ENCODE results near the gene CRYBG1. TPM values are rescaled to one million over a fixed set of nuclear protein-coding genes. Genes with fewer than 3 reads are reported as not detected.

The CRYBG1 gene
- total RNA-seq, 2 experiments from 2014 or later = 44.1 to 62.7 TPM

- Mint-ChIP-seq H3K27ac (no peak overlapping the region), H3K36me3 (no peaks in the 10 kb centered on the region), H3K9me3 (ENCODE audit: low read depth) (no peaks in the 10 kb centered on the region), H3K4me3 (no peak overlapping the region), H3K4me1 (peaks cover 11% of the 10 kb centered on the region), H3K27me3 (peaks cover 53% of the 10 kb centered on the region)
- DNase-seq (no peak), ATAC-seq (no peak)
- CTCF ChIA-PET = interaction anchor here (0.5 to 6.9 kb wide), 10 partner anchors 15 to 1013 kb away, joined by 3 to 117 read pairs (median 4); partner anchors contain the start of gene CRYBG1
These were observed 81.9 kb downstream of the CRYBG1 start for GRCh38 chr6:106442395-106442794.

GRCh38 chr6:106444777-106445507 is 84.4 kb downstream of the CRYBG1 start:
- Mint-ChIP-seq H3K9me3 (ENCODE audit: low read depth) (no peaks in the 10 kb centered on the region), H3K4me1 (peaks cover 19% of the 10 kb centered on the region), H3K27ac (no peak overlapping the region), H3K27me3 (peaks cover 37% of the 10 kb centered on the region), H3K4me3 (no peak overlapping the region), H3K36me3 (no peaks in the 10 kb centered on the region)
- DNase-seq = no peak
- peak; percentile 73 for ATAC-seq
- CTCF ChIA-PET = interaction anchor here (0.6 to 6.9 kb wide), 27 partner anchors 9 to 553 kb away, joined by 3 to 117 read pairs (median 3); no protein-coding TSS in a partner anchor

GRCh38 chr6:106445508-106445878 is 85.0 kb downstream of the CRYBG1 start:
- Mint-ChIP-seq H3K4me1 (peaks cover 16% of the 10 kb centered on the region), H3K36me3 (no peaks in the 10 kb centered on the region), H3K27me3 (peaks cover 32% of the 10 kb centered on the region), H3K9me3 (ENCODE audit: low read depth) (no peaks in the 10 kb centered on the region), H3K4me3 (no peak overlapping the region), H3K27ac (no peak overlapping the region)
- CTCF ChIA-PET = interaction anchor here (0.6 to 6.9 kb wide), 23 partner anchors 9 to 552 kb away, joined by 3 to 117 read pairs (median 3); no protein-coding TSS in a partner anchor
- DNase-seq = no peak
- no peak for ATAC-seq

- Mint-ChIP-seq H3K27ac (no peak overlapping the region), H3K9me3 (ENCODE audit: low read depth) (no peaks in the 10 kb centered on the region), H3K36me3 (no peaks in the 10 kb centered on the region), H3K27me3 (peaks cover 23% of the 10 kb centered on the region), H3K4me3 (no peak overlapping the region), H3K4me1 (peaks cover 16% of the 10 kb centered on the region)
- ATAC-seq (no peak), DNase-seq (no peak)
- CTCF ChIA-PET = interaction anchor here (0.6 to 4.2 kb wide), 5 partner anchors 66 to 120 kb away, joined by 3 to 32 read pairs (median 8); no protein-coding TSS in a partner anchor
These were observed 85.9 kb downstream of the CRYBG1 start for GRCh38 chr6:106446287-106446885.

- Mint-ChIP-seq H3K36me3 (no peaks in the 10 kb centered on the region), H3K9me3 (ENCODE audit: low read depth) (no peaks in the 10 kb centered on the region), H3K27me3 (peaks cover 19% of the 10 kb centered on the region), H3K4me1 (peaks cover 16% of the 10 kb centered on the region), H3K27ac (no peak overlapping the region), H3K4me3 (no peak overlapping the region)
- CTCF ChIA-PET = interaction anchor here (0.6 to 4.2 kb wide), 6 partner anchors 19 to 533 kb away, joined by 3 to 32 read pairs (median 6); no protein-coding TSS in a partner anchor
- ATAC-seq (no peak), DNase-seq (no peak)
These were observed 86.5 kb downstream of the CRYBG1 start for GRCh38 chr6:106446983-106447382.

- Mint-ChIP-seq H3K9me3 (ENCODE audit: low read depth) (no peaks in the 10 kb centered on the region), H3K4me1 (peaks cover 16% of the 10 kb centered on the region), H3K27ac (peak overlapping the region; percentile 65), H3K4me3 (no peak overlapping the region), H3K36me3 (no peaks in the 10 kb centered on the region), H3K27me3 (peaks cover 9% of the 10 kb centered on the region)
- DNase-seq (peak; percentile 63), ATAC-seq (peak; percentile 71)
- CTCF ChIA-PET = interaction anchor here (0.7 to 4.2 kb wide), 8 partner anchors 10 to 532 kb away, joined by 3 to 32 read pairs (median 8); no protein-coding TSS in a partner anchor
These were observed 87.5 kb downstream of the CRYBG1 start for GRCh38 chr6:106448000-106448426.

GRCh38 chr6:106450653-106451052 is 90.1 kb downstream of the CRYBG1 start:
- no peak for ATAC-seq
- H3K4me1 Mint-ChIP-seq = peaks cover 13% of the 10 kb centered on the region
- CTCF ChIA-PET = interaction anchor here (0.8 to 2.7 kb wide), 2 partner anchors 116 to 546 kb away, joined by 4 to 13 read pairs; no protein-coding TSS in a partner anchor
- H3K9me3 Mint-ChIP-seq (ENCODE audit: low read depth) = no peaks in the 10 kb centered on the region
- DNase-seq = no peak
- H3K36me3 Mint-ChIP-seq = no peaks in the 10 kb centered on the region
- no peaks in the 10 kb centered on the region for H3K27me3 Mint-ChIP-seq
- no peak overlapping the region for H3K4me3 Mint-ChIP-seq
- no peak overlapping the region for H3K27ac Mint-ChIP-seq

- Mint-ChIP-seq H3K27ac (no peak overlapping the region), H3K9me3 (ENCODE audit: low read depth) (no peaks in the 10 kb centered on the region), H3K27me3 (no peaks in the 10 kb centered on the region), H3K4me1 (peaks cover 13% of the 10 kb centered on the region), H3K36me3 (no peaks in the 10 kb centered on the region), H3K4me3 (no peak overlapping the region)
- DNase-seq (no peak), ATAC-seq (no peak)
- CTCF ChIA-PET = interaction anchor here (1.2 to 2.7 kb wide), 4 partner anchors 11 to 528 kb away, joined by 3 to 13 read pairs (median 6); no protein-coding TSS in a partner anchor
These were observed 90.9 kb downstream of the CRYBG1 start for GRCh38 chr6:106451439-106451838.

GRCh38 chr6:106452628-106453027 is 92.1 kb downstream of the CRYBG1 start:
- Mint-ChIP-seq H3K36me3 (no peaks in the 10 kb centered on the region), H3K27ac (no peak overlapping the region), H3K27me3 (no peaks in the 10 kb centered on the region), H3K9me3 (ENCODE audit: low read depth) (no peaks in the 10 kb centered on the region), H3K4me1 (peaks cover 11% of the 10 kb centered on the region), H3K4me3 (no peak overlapping the region)
- CTCF ChIA-PET = interaction anchor here (0.7 to 2.7 kb wide), 6 partner anchors 9 to 559 kb away, joined by 3 to 13 read pairs (median 3); no protein-coding TSS in a partner anchor
- no peak for ATAC-seq
- DNase-seq = no peak

- CTCF ChIA-PET = interaction anchor here (1.0 to 1.5 kb wide), 2 partner anchors 8 to 14 kb away, joined by 3 read pairs; no protein-coding TSS in a partner anchor
- no peaks in the 10 kb centered on the region for H3K4me1 Mint-ChIP-seq
- ATAC-seq (peak; percentile 16), DNase-seq (no peak)
- no peak overlapping the region for H3K27ac Mint-ChIP-seq
- H3K27me3 Mint-ChIP-seq = no peaks in the 10 kb centered on the region
- H3K36me3 Mint-ChIP-seq = no peaks in the 10 kb centered on the region
- no peaks in the 10 kb centered on the region for H3K9me3 Mint-ChIP-seq (ENCODE audit: low read depth)
- no peak overlapping the region for H3K4me3 Mint-ChIP-seq
These were observed 93.3 kb downstream of the CRYBG1 start for GRCh38 chr6:106453756-106454367.

GRCh38 chr6:106456756-106457155 is 96.2 kb downstream of the CRYBG1 start:
- Mint-ChIP-seq H3K9me3 (ENCODE audit: low read depth) (no peaks in the 10 kb centered on the region), H3K27ac (no peak overlapping the region), H3K4me3 (no peak overlapping the region), H3K27me3 (peaks cover 4% of the 10 kb centered on the region), H3K4me1 (no peaks in the 10 kb centered on the region), H3K36me3 (no peaks in the 10 kb centered on the region)
- DNase-seq = no peak
- no peak for ATAC-seq
- CTCF ChIA-PET = no interaction called here

GRCh38 chr6:106458021-106458986 is 97.8 kb downstream of the CRYBG1 start:
- CTCF ChIA-PET = interaction anchor here (0.6 to 2.1 kb wide), 7 partner anchors 10 to 542 kb away, joined by 3 to 8 read pairs (median 3); no protein-coding TSS in a partner anchor
- H3K27me3 Mint-ChIP-seq = peaks cover 6% of the 10 kb centered on the region
- no peak for ATAC-seq
- DNase-seq = no peak
- no peaks in the 10 kb centered on the region for H3K9me3 Mint-ChIP-seq (ENCODE audit: low read depth)
- H3K36me3 Mint-ChIP-seq = no peaks in the 10 kb centered on the region
- H3K4me3 Mint-ChIP-seq = no peak overlapping the region
- H3K4me1 Mint-ChIP-seq = no peaks in the 10 kb centered on the region
- no peak overlapping the region for H3K27ac Mint-ChIP-seq
